Measurements from ENCODE around the gene TPRN. TPM values are rescaled to one million over a fixed set of nuclear protein-coding genes. Genes with fewer than 3 reads are reported as not detected.
A peak's percentile ranks its signal among the peaks of the same experiment; 100 is the strongest.

TPRN gene
- total RNA-seq, 1 experiment from 2014 or later, result 6.0 TPM

- Histone ChIP-seq H3K4me3 (peak within 1 kb of the TSS; percentile 82), H3K27ac (no peak within 1 kb of the TSS), H3K36me3 (peaks cover 3% of the 10 kb centered on the region; the same call in 1 of the 2 replicates), H3K9me3 (replicated peaks) (no peaks in the 10 kb centered on the region), H3K27me3 (replicated peaks) (peaks cover 3% of the 10 kb centered on the region; the same call in 1 of the 2 replicates), H3K4me1 (replicated peaks) (peaks cover 19% of the 10 kb centered on the region)
- DNase-seq (ENCODE audit: low read depth in 1 of 2, low spot score in 2 of 2), result no peak
These were observed 24.5 kb upstream of the TPRN start, which contains the start of gene CYSRT1 for GRCh38 chr9:137224830-137225694. Gene CYSRT1, plus strand, starts transcription at chr9:137225174. Its CDS starts 448 bp downstream, at chr9:137225622.

- Histone ChIP-seq H3K4me1 (replicated peaks) (peaks cover 27% of the 10 kb centered on the region), H3K4me3 (peak overlapping the region; percentile 82), H3K27me3 (replicated peaks) (no peaks in the 10 kb centered on the region; the same call in 1 of the 2 replicates), H3K36me3 (peaks cover 10% of the 10 kb centered on the region), H3K27ac (peak overlapping the region; percentile 50), H3K9me3 (replicated peaks) (no peaks in the 10 kb centered on the region)
- DNase-seq (ENCODE audit: low read depth in 1 of 2, low spot score in 2 of 2), result peak; percentile 88 to 98
These were observed 22.8 kb upstream of the TPRN start for GRCh38 chr9:137223078-137223970.

- H3K36me3 ChIP-seq, result peaks cover 19% of the 10 kb centered on the region
These were observed 21.9 kb upstream of the TPRN start, which contains the start of gene RNF208 for GRCh38 chr9:137222190-137223077. Gene RNF208, minus strand, starts transcription at chr9:137222240. Its CDS starts 1,028 bp downstream, at chr9:137221212.

GRCh38 chr9:137221506-137222111 lies 21.1 kb upstream of the TPRN start:
- peaks cover 21% of the 10 kb centered on the region for H3K36me3 ChIP-seq
- no peaks in the 10 kb centered on the region for H3K9me3 ChIP-seq (replicated peaks)
- H3K4me3 ChIP-seq, result no peak overlapping the region
- H3K27me3 ChIP-seq (replicated peaks), result no peaks in the 10 kb centered on the region
- peaks cover 25% of the 10 kb centered on the region for H3K4me1 ChIP-seq (replicated peaks)
- no peak overlapping the region for H3K27ac ChIP-seq
- no peak for DNase-seq (ENCODE audit: low read depth in 1 of 2, low spot score in 2 of 2)

More at GRCh38 chr9:137222190-137223077, 21.9 kb upstream of the TPRN start, which contains the start of gene RNF208:
- H3K27me3 ChIP-seq (replicated peaks), result no peaks in the 10 kb centered on the region
- no peak within 1 kb of the TSS for H3K27ac ChIP-seq
- peaks cover 29% of the 10 kb centered on the region for H3K4me1 ChIP-seq (replicated peaks)
- H3K4me3 ChIP-seq, result peak within 1 kb of the TSS; percentile 82
- H3K9me3 ChIP-seq (replicated peaks), result no peaks in the 10 kb centered on the region
- no peak for DNase-seq (ENCODE audit: low read depth in 1 of 2, low spot score in 2 of 2)

- Histone ChIP-seq H3K4me1 (replicated peaks) (peaks cover 25% of the 10 kb centered on the region), H3K27ac (no peak overlapping the region), H3K36me3 (peaks cover 26% of the 10 kb centered on the region), H3K9me3 (replicated peaks) (no peaks in the 10 kb centered on the region), H3K4me3 (no peak overlapping the region), H3K27me3 (replicated peaks) (no peaks in the 10 kb centered on the region)
- no peak for DNase-seq (ENCODE audit: low read depth in 1 of 2, low spot score in 2 of 2)
These were observed 20.6 kb upstream of the TPRN start for GRCh38 chr9:137221095-137221505.

- H3K4me3 ChIP-seq, result no peak overlapping the region
- no peak for DNase-seq (ENCODE audit: low read depth in 1 of 2, low spot score in 2 of 2)
These were observed 20.0 kb upstream of the TPRN start for GRCh38 chr9:137220317-137221094.

GRCh38 chr9:137219757-137220316 lies 19.3 kb upstream of the TPRN start:
- no peak overlapping the region for H3K4me3 ChIP-seq

More at GRCh38 chr9:137220317-137221094, 20.0 kb upstream of the TPRN start:
- Histone ChIP-seq H3K36me3 (peaks cover 32% of the 10 kb centered on the region), H3K4me1 (replicated peaks) (peaks cover 25% of the 10 kb centered on the region), H3K9me3 (replicated peaks) (no peaks in the 10 kb centered on the region), H3K27me3 (replicated peaks) (no peaks in the 10 kb centered on the region), H3K27ac (no peak overlapping the region)

GRCh38 chr9:137218754-137219271 lies 18.3 kb upstream of the TPRN start:
- H3K4me1 ChIP-seq (replicated peaks), result peaks cover 20% of the 10 kb centered on the region
- H3K4me3 ChIP-seq, result no peak overlapping the region
- no peaks in the 10 kb centered on the region for H3K27me3 ChIP-seq (replicated peaks)
- H3K27ac ChIP-seq, result no peak overlapping the region
- peaks cover 47% of the 10 kb centered on the region for H3K36me3 ChIP-seq
- H3K9me3 ChIP-seq (replicated peaks), result no peaks in the 10 kb centered on the region
- peak in 1 of 2 experiments; percentile 20 for DNase-seq (ENCODE audit: low read depth in 1 of 2, low spot score in 2 of 2)

More at GRCh38 chr9:137219757-137220316, 19.3 kb upstream of the TPRN start:
- DNase-seq (ENCODE audit: low read depth in 1 of 2, low spot score in 2 of 2), result no peak
- H3K9me3 ChIP-seq (replicated peaks), result no peaks in the 10 kb centered on the region
- H3K36me3 ChIP-seq, result peaks cover 37% of the 10 kb centered on the region
- no peaks in the 10 kb centered on the region for H3K27me3 ChIP-seq (replicated peaks)
- peaks cover 25% of the 10 kb centered on the region for H3K4me1 ChIP-seq (replicated peaks)
- H3K27ac ChIP-seq, result no peak overlapping the region

GRCh38 chr9:137218212-137218753 lies 17.7 kb upstream of the TPRN start:
- Histone ChIP-seq H3K27ac (no peak overlapping the region), H3K36me3 (peaks cover 49% of the 10 kb centered on the region), H3K4me3 (no peak overlapping the region), H3K9me3 (replicated peaks) (no peaks in the 10 kb centered on the region), H3K27me3 (replicated peaks) (no peaks in the 10 kb centered on the region), H3K4me1 (replicated peaks) (peaks cover 18% of the 10 kb centered on the region)
- DNase-seq (ENCODE audit: low read depth in 1 of 2, low spot score in 2 of 2), result no peak

- DNase-seq (ENCODE audit: low read depth in 1 of 2, low spot score in 2 of 2), result no peak
- H3K9me3 ChIP-seq (replicated peaks), result no peaks in the 10 kb centered on the region
- H3K4me3 ChIP-seq, result no peak overlapping the region
- H3K4me1 ChIP-seq (replicated peaks), result peaks cover 11% of the 10 kb centered on the region
- no peaks in the 10 kb centered on the region for H3K27me3 ChIP-seq (replicated peaks)
- H3K36me3 ChIP-seq, result peaks cover 55% of the 10 kb centered on the region
- H3K27ac ChIP-seq, result no peak overlapping the region
These were observed 17.0 kb upstream of the TPRN start for GRCh38 chr9:137217276-137218211.
